Activated CD4-positive, CD25-positive, alpha-beta regulatory T cell treated with anti-CD3 and anti-CD28 coated beads, Interleukin-2, amount 50 U/mL, for 24 hours (primary cell): ENCODE results near the gene UBAP2.
A peak's percentile ranks its signal among the peaks of the same experiment; 100 is the strongest.
"Not testable (repeated sequence)": the region's sequence is repeated elsewhere in the genome, so short reads cannot be mapped to it uniquely, and the experiment has no call there.

Source experiments
- ATAC-seq, 2 donors: fragments of 150-1000 bp; cut with Tn5 transposase; one replicate each; pipeline ENCODE4 v1.10.0; 2021; ENCODE audit warnings: mild to moderate bottlenecking in 1 of 2, moderate library complexity in 1 of 2

UBAP2 gene

GRCh38 chr9:33962468-33962867 is 86.2 kb downstream of the UBAP2 start:
- ATAC-seq, result not testable (repeated sequence)

- ATAC-seq, result no peak
Measured at GRCh38 chr9:33959725-33960124, 89.0 kb downstream of the UBAP2 start.

- ATAC-seq, result no peak
Measured at GRCh38 chr9:33956544-33956943, 92.1 kb downstream of the UBAP2 start.

GRCh38 chr9:33952066-33952465 is 96.6 kb downstream of the UBAP2 start:
- no peak for ATAC-seq

GRCh38 chr9:33950371-33950770 is 98.3 kb downstream of the UBAP2 start:
- no peak for ATAC-seq

GRCh38 chr9:33946779-33947535 is 101.7 kb downstream of the UBAP2 start:
- ATAC-seq, result no peak

GRCh38 chr9:33943389-33943788 is 105.3 kb downstream of the UBAP2 start:
- no peak for ATAC-seq

- no peak for ATAC-seq
Measured at GRCh38 chr9:33942471-33943083, 106.1 kb downstream of the UBAP2 start.

GRCh38 chr9:33939924-33940874 is 108.5 kb downstream of the UBAP2 start:
- no peak for ATAC-seq

- no peak for ATAC-seq
Measured at GRCh38 chr9:33934188-33934878, 114.4 kb downstream of the UBAP2 start.

- ATAC-seq, result no peak
Measured at GRCh38 chr9:33932078-33932807, 116.4 kb downstream of the UBAP2 start.

- ATAC-seq, result no peak
Measured at GRCh38 chr9:33931326-33931725, 117.4 kb downstream of the UBAP2 start.

GRCh38 chr9:33927694-33928093 is 121.0 kb downstream of the UBAP2 start:
- ATAC-seq, result no peak

- ATAC-seq, result no peak
Measured at GRCh38 chr9:33926746-33927485, 121.8 kb downstream of the UBAP2 start.

- no peak for ATAC-seq
Measured at GRCh38 chr9:33924978-33925797, 123.5 kb downstream of the UBAP2 start.

GRCh38 chr9:33923998-33924701 is 124.5 kb downstream of the UBAP2 start:
- ATAC-seq, result no peak

- no peak for ATAC-seq
Measured at GRCh38 chr9:33923079-33923478, 125.6 kb downstream of the UBAP2 start.

GRCh38 chr9:33921967-33922895 is 126.5 kb downstream of the UBAP2 start:
- peak; percentile 47 to 49 for ATAC-seq
